ENCODE data around the gene PKD1L1.
A peak's percentile ranks its signal among the peaks of the same experiment; 100 is the strongest.

Gene PKD1L1

DNA sequence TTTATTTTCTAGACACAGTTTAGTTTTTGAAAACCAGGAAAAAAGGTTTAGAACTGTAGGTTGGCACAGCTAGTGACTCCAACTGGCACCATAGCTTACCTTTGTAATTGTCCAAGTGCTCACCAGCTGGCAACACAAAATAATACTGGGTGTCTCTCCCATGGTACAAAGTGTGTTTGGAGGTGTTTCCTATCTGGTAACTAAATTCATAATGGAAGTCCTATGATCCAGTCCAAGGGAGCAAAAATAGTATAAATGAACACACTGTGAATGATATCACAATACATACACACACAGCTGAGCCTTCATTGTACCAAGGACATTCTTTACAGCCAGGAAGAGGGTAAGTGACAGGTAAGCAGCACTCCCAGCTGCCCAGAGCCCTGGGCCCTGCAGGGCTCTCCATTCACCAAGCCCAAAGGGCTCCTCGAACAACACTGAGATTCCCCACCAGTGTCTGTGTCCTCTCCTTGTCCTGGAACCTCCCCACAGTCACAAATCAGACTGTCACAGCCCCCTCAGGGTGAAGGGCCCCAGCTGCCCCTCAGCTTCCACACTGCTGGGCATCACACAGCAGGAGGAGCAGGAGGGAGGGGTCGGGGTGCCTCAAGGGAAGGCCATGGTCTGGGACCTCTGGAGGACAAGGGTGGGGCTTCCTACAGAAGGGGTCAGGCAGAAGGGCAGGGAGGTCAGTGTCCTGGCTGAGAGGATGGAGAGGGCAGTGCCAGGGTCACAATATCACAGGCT is 72.1 kb downstream of the PKD1L1 start:
- no peak for DNase-seq

DNA sequence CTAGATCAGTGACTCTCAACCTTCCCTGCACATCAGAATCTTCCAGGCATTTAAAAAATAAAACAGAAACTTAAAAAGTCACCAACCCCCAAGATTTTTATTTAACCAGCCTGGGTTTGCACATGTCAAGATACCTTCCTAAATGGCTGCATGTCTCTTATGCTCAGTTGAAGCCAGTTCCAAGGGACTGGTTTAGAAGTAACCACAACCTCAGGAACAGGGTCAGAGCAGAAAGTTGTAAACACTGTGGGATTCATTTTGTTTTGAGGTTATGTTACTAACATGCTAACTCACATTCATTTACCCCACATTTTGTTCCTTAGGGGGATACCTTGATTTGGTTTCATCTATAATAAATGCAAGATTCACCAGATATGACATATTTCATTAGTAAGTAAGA is 72.9 kb downstream of the PKD1L1 start:
- peak in 1 of 5 experiments; percentile 67 for DNase-seq

DNA sequence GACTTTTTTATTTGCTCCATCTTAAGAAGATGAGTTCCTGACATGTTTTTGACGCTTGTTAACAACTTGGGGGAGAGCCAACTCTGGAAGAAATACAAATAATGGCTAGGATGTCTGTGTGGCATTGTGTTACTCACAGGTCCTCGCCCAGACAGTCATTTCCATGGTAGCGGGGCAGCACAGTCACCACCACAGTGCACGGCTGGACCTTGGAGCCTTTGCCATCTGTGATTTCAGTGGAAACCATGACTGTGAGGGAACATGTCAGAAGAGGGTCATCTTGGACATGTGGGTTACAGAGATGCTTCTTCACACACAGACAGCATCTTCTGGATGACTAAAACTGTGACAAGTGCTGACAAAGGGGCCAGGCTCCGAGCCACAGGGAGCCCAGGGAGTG is 74.5 kb downstream of the PKD1L1 start:
- DNase-seq: no peak

DNA sequence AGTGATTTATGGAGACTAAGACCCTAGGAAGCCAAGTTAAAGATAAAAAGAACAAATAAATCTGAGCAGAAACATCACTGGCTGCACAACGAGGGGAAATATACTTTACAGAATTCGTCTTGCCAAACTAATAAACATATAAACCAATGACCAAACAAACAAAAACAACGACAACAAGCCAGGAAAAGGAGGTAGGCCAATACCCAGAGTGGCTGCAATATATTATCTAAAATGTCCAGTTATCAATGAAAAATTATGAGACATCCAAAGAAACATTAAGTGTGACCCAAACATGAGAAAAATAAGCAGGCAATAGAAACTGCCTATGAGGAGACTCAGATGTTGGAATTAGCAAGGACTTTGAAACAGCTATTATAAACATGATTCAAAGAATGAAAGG is 81.0 kb downstream of the PKD1L1 start:
- no peak for DNase-seq

- DNase-seq: peak in 1 of 5 experiments; percentile 29
Measured at GRCh38 chr7:47866120-47866519, 82.1 kb downstream of the PKD1L1 start.

DNA sequence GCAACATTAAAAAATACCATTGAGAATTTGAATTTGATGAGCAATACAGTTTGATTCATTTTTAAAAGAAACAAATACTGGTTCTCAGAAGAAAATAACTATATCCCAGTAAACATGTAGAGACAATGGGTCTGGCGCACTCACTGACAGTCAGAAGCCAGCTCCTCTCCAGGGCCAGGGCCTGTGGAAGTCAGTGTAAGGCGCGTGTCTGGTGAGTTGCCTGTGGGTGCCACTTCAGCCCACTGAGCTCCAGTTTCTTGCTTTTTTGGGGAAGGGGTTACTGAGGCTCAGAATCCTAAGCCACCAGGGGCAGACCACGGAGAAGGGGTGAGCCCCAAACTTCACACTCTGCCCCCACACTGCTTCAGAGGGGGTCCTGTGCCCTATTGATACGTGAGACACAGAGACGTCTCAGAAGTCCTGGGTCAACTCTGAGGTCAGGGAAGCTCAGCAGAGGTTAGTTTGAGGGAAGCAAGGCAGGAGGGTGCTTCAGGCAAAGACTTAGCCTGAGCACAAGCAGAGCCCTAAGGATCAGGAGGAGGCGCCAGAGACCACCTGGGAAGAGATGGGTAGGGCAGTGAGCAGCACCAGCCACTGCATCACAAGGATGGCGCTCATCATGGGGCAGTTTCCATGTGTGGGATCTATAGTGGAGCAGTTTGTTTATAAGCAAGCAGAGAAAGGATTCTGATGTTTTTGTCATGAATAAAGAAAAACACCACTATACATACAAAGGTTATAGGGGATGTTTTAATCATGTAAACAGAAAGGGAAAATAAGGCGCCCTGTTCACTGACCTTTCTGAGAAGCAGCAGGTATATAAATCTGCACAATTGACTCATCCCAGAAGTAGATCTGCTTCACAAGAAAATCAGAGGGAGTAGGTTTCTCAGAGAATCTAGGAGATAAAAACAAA is 95.7 kb downstream of the PKD1L1 start:
- peak in 1 of 5 experiments; percentile 43 for DNase-seq

DNA sequence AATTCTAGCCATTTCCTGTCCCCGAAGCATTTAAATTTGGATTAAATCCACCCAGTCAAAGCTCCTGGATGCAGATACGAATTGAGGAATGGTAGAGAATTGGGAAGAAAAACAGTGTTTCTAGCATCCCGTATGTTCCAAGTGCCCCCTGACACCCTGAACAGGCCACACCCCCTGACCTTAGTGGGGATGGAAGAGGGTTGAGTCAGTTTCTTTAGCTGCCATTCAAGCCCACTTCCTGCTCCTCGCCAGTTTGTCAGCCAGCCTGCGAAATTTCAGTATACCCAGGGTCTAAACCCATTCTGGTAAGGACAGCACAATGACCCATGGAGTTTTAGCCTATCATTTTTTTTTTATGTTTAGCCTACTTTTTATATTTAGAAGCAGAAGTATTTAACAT is 101.1 kb downstream of the PKD1L1 start:
- no peak for DNase-seq

GRCh38 chr7:47846138-47846836 is 102.0 kb downstream of the PKD1L1 start:
- DNase-seq: no peak

DNA sequence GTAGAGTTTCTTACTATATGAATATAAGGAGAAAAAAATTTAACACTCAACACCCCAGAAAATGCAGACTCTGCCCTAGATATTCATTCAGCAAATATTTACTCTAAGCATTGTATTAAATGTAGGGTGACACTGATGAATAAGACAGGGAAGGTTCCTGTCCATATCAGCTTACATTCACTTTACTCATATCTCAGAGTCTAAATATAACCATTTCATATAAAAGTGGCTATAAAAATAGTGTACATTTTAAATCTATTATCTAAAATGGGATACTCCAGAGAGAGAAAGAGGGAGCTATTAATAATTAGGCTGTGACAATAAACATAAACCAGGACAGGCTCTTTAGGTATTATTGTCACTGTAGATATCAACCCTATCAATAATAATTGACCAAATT is 104.0 kb downstream of the PKD1L1 start:
- DNase-seq: no peak

DNA sequence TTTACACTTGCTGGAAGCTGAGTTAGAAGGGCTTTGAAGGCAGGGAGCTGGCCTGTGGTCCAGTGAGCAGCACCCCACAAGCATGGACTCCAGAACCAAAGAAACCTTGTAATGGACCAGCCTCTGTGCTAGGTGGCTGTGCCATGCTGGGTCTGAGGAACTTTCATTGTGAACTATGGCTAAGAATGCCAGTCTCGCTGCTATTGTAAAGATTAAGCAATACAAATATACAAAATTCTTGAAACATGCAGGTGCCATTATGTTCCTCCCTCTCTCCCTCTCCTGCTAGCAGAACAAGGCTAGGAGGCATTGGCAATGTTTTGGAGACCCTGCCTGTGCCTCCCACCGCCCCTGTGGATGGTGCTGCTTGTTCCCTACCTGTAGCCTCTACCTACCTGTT is 105.0 kb downstream of the PKD1L1 start:
- DNase-seq: no peak

- DNase-seq: no peak
Measured at GRCh38 chr7:47839381-47839780, 108.9 kb downstream of the PKD1L1 start.

DNA sequence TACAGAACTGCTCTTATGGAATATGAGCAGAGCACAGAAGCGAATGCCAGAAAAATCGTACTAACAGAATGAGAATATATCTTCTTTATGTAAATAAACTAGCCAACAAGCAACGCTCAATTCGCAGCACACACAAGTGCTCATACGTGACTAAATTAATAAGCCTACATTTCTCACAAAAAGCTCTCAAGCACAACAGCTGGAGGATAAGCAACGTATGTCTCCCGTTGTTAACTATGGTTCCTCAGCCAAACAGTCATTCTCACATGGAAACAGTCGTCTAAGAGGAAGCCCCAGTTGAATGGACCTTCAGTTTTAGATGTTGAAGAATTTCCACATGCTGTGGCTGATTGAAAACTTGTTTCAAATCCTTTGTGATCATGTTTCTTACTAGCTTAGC is 110.4 kb downstream of the PKD1L1 start:
- no peak for DNase-seq

DNA sequence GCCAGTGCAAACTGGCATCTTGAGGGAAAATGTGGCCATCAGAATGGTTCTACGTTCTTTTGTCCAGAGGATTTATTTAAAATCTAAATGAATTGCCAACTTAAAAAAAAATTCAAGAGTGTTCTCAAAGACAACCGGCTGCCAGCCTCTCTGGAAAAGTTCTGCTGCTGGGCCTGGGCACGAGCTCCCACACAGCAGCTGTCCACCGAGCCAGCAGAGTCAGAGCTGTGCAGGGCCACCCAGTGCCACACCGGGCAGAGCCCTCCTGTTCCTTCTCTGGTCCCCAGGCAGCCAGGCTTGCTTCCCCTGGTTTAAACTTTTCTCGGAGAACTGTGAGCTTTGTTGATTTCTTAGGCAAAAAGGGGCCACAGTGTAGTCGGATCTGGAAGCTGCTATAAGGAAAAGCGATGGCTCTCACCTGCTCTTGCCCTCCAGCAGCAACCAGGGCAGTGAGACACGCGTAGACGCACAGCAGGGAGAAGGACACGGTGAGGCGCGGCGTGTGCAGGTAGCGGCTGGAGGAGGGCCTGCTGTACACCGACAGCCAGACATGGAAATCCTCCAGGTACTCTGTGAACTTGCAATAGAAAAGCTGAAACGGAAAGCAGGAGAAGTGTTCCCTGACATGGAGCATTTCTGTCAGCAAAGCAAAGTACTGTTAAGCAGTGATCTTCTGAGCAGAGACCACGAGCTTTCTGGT is 111.6 kb downstream of the PKD1L1 start:
- DNase-seq: no peak

GRCh38 chr7:47836080-47836479 is 112.2 kb downstream of the PKD1L1 start:
- DNase-seq: no peak

- no peak for DNase-seq
Measured at GRCh38 chr7:47833211-47833610, 115.1 kb downstream of the PKD1L1 start.

GRCh38 chr7:47832105-47832715 is 116.1 kb downstream of the PKD1L1 start:
- DNase-seq: no peak

DNA sequence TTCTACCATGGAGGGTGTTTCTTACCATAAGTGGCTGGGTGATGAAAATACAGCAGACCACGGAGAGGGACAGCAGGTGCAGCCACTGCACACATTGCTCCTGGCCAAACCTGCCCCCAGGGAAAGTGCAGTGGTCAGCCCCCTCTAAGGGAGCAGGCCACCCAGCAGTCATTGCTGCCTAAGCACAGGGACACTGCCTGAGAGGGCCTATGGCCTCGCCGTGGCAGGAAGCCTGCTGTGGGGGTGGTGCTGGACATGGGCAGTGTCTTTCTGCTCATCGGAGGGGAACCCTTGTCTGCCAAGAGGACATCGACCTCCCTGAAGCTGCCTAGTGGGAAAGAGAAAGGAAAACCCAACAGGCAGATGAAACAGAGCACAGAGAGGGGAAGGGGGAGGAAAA is 118.3 kb downstream of the PKD1L1 start:
- DNase-seq: no peak

- no peak for DNase-seq
Measured at GRCh38 chr7:47827871-47828270, 120.4 kb downstream of the PKD1L1 start.

DNA sequence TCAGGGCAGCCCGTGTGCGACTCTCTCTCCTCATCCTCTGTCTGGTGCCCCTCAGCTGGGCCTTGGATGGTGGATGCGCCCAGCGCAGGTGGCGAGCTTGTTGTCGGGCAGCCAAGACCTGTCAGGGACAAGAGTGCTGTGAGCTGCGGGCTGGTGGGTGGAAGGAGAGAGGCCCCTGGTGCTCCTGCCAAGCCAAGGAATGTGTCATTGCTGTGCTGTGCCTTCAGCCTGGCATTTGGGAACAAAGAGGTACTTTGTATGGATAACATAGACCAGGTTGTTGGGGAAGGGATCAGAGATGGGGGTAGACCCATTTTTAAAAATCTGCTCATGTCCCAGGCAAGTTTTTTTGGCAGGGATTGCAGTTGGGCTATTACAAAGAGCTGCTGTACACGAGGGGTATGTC is 120.9 kb downstream of the PKD1L1 start:
- no peak for DNase-seq

DNA sequence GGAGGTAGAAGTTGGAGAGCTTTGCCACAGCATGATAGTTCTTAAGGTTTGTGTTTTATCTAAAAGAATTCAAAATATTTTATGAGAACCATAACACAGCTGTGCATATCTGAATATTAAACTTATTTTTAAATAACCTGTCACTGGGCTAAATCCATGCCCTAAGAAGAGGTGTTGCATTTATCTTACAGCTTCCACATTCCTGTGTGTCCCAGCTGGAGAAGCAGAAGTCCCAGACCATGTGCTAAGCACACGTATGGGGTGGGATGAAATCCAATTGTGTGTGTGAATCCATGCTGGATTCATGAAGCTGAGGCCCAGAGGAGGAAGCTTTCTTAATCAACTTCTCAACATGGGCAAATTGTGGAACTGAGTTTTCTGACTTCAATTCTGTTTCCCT is 121.5 kb downstream of the PKD1L1 start:
- DNase-seq: no peak

GRCh38 chr7:47819607-47819920 is 128.7 kb downstream of the PKD1L1 start:
- DNase-seq: no peak

Data from T-helper 2 cell (primary cell).